Thyroid gland (tissue), 4 donors: Measurements from ENCODE around the gene PODXL. TPM values are rescaled to one million over a fixed set of nuclear protein-coding genes. Genes with fewer than 3 reads are reported as not detected.

Experiments
- DNase-seq, 2 donors: peaks; one replicate each; pipeline ENCODE4 v3.0.0-alpha.2; 2019
- H3K27ac ChIP-seq, 3 donors: fragments of 200-600 bp; sonication (generic); 1 replicate in 2 of 3; 2 replicates in 1 of 3; pipeline ENCODE4 v1.5.1; 2016 to 2019; ENCODE audit warnings: mild to moderate bottlenecking in 1 of 3, moderate library complexity in 1 of 3
- H3K27me3 ChIP-seq: fragments of 200-600 bp; sonication (generic); one replicate; pipeline ENCODE4 v1.5.1; 2019
- H3K36me3 ChIP-seq, 2 donors: fragments of 200-600 bp; sonication (generic); one replicate each; pipeline ENCODE4 v1.5.1; 2016 to 2019
- H3K4me1 ChIP-seq, 2 donors: fragments of 200-600 bp; sonication (generic); one replicate each; pipeline ENCODE4 v1.5.1; 2017 to 2019
- H3K4me3 ChIP-seq, 3 donors: fragments of 200-600 bp; sonication (generic); replicated peaks in 1 of 3; 1 replicate in 2 of 3; 2 replicates in 1 of 3; pipeline ENCODE4 v1.5.1; 2016; ENCODE audit warnings: mild to moderate bottlenecking in 1 of 3
- H3K9me3 ChIP-seq: fragments of 200-600 bp; sonication (generic); one replicate; pipeline ENCODE4 v1.5.1; 2017
- POLR2A ChIP-seq, 2 donors: fragments of 450-650 bp; IDR thresholded peaks; one replicate each; pipeline ENCODE4 v1.6.1; 2017; ENCODE audit warnings: antibody characterized with exemption in 2 of 2, mild to moderate bottlenecking in 2 of 2, moderate library complexity in 1 of 2
- WGBS, 2 donors: methylation state at CpG; one replicate each; pipeline ENCODE4 v1.1.5; 2017; 5-methylcytosine and 5-hydroxymethylcytosine counted together
- intact Hi-C: fragments of 100-400 bp; cut with DNase I; formaldehyde crosslinking; loops from one replicate; pipeline ENCODE4 v1.15.1; 2023
- total RNA-seq, 4 donors: library from RNA; depleted of rRNA; stranded (reverse); fragments of >200 nt; gene quantifications; one replicate each; pipeline ENCODE4 v1.2.3, GENCODE V29; 2016
- TF ChIP-seq, protein P1 (sequence below), 6 experiments: fragments of 200-600 bp in 3 of 6; fragments of 450-650 bp in 3 of 6; sonication (generic) in 3 of 6; IDR thresholded peaks; one replicate each; pipeline ENCODE4 v1.5.1; 2016 to 2019; ENCODE audit warnings: antibody characterized with exemption in 6 of 6, mild to moderate bottlenecking in 2 of 6, inconsistent platforms in 1 of 6, moderate library complexity in 1 of 6

The PODXL gene
- total RNA-seq, 4 donors from 2014 or later = 47.7 to 125 (median 56.3) TPM

- H3K36me3 ChIP-seq = no peaks in the 10 kb centered on the region
- 87 to 91% methylated on average over 3 of the region's 3 CpGs for WGBS, 2 donors
- no peaks in the 10 kb centered on the region for H3K9me3 ChIP-seq
- peaks cover 0 to 19% of the 10 kb centered on the region in 2 donors for H3K4me1 ChIP-seq
- no peak overlapping the region for H3K4me3 ChIP-seq
- TF ChIP-seq, protein P1, sequence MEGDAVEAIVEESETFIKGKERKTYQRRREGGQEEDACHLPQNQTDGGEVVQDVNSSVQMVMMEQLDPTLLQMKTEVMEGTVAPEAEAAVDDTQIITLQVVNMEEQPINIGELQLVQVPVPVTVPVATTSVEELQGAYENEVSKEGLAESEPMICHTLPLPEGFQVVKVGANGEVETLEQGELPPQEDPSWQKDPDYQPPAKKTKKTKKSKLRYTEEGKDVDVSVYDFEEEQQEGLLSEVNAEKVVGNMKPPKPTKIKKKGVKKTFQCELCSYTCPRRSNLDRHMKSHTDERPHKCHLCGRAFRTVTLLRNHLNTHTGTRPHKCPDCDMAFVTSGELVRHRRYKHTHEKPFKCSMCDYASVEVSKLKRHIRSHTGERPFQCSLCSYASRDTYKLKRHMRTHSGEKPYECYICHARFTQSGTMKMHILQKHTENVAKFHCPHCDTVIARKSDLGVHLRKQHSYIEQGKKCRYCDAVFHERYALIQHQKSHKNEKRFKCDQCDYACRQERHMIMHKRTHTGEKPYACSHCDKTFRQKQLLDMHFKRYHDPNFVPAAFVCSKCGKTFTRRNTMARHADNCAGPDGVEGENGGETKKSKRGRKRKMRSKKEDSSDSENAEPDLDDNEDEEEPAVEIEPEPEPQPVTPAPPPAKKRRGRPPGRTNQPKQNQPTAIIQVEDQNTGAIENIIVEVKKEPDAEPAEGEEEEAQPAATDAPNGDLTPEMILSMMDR (IDR thresholded peaks at IDR 0.05) = no peak
- TF ChIP-seq POLR2A (IDR thresholded peaks at IDR 0.05) = no peak
- intact Hi-C loops = no loop called here
- DNase-seq = no peak
- H3K27me3 ChIP-seq = no peaks in the 10 kb centered on the region
- H3K27ac ChIP-seq = peak overlapping the region in 1 of 3 donors; percentile 35
Observed at GRCh38 chr7:131501422-131501821, 55.0 kb downstream of the PODXL start.

DNA sequence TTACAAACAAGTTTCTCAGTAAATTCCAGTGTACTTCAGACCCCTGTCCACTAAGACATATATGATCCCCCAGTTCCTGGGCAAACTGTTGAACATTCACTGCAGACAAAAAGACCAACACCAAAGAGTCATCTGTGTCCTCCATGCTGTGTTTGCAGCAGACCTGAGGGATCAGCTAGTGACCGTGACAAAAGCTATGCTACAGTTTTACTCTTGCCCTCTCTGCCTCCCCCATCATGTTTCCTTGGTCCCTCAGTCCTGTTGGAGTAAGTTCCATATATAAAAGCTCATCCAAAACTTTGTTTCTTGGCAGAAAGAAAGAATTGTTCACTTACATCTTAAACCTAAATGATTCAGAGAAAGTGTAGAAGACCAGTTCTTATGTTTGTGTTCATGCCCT lies 56.1 kb downstream of the PODXL start:
- intact Hi-C loops = no loop called here
- peaks cover 0 to 19% of the 10 kb centered on the region in 2 donors for H3K4me1 ChIP-seq
- H3K36me3 ChIP-seq = no peaks in the 10 kb centered on the region
- H3K9me3 ChIP-seq = no peaks in the 10 kb centered on the region
- no peak overlapping the region for H3K27ac ChIP-seq
- H3K27me3 ChIP-seq = no peaks in the 10 kb centered on the region
- DNase-seq = no peak
- 93 to 96% methylated on average over 1 of the region's 1 CpG for WGBS, 2 donors
- no peak overlapping the region for H3K4me3 ChIP-seq
- TF ChIP-seq, protein P1 (IDR thresholded peaks at IDR 0.05) = no peak
- TF ChIP-seq POLR2A (IDR thresholded peaks at IDR 0.05) = no peak

DNA sequence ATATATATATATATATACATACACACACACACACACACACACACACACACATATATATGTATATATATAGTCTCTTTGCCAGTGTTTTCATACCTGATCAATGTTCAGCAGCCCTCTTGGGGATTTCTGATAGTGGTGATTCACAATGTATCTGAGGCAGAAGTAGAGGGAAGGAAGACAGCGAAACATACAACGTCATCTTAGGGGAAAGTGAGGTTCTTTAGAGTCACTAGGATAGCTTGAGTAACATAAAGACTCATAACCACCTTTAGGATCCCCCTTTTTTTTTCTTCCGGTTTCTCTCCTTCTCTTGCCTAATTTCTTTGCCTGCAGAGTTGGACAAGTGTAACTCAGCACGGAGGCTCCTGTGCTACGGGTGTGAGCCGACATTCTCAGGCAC lies 56.6 kb downstream of the PODXL start:
- intact Hi-C loops = no loop called here
- Histone ChIP-seq H3K9me3 (no peaks in the 10 kb centered on the region), H3K4me1 (peaks cover 0 to 19% of the 10 kb centered on the region in 2 donors), H3K36me3 (no peaks in the 10 kb centered on the region), H3K27me3 (no peaks in the 10 kb centered on the region), H3K4me3 (no peak overlapping the region), H3K27ac (no peak overlapping the region)
- no peak for DNase-seq
- TF ChIP-seq POLR2A (IDR thresholded peaks at IDR 0.05) = no peak
- TF ChIP-seq, protein P1 (IDR thresholded peaks at IDR 0.05) = no peak
- 93 to 97% methylated on average over 6 of the region's 6 CpGs for WGBS, 2 donors

DNA sequence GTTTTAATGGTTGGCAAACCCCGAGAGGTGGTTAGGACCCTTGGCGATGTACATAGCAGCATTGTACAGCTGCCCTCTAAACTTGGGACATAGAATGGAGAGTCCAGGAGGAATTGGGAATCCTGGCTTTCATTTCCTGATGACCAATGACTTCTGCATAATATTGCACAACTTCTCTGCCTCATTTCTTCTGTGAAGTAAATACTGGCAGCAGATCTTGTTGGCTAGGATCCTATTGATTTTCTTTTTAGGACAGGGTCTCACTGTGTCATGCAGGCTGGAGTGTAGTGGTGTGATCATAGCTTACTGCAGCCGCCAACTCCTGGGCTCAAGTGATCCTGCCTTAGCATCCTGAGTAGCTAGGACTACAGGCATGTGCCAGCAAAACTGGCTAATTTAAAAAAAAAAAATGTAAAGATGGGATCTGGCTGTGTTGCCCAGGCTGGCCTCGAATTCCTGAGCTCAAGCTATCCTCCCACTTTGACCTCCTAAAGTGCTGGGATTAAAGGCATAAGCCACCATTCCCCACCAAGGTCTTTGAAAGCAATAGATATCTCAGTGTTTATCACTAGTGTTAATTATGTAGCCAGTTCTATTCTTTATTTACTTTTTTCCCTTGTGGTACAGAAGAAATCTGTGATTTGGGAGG lies 58.1 kb downstream of the PODXL start:
- 85 to 89% methylated on average over 4 of the region's 4 CpGs for WGBS, 2 donors
- no peak for DNase-seq
- no peaks in the 10 kb centered on the region for H3K36me3 ChIP-seq
- intact Hi-C loops = no loop called here
- H3K27me3 ChIP-seq = no peaks in the 10 kb centered on the region
- H3K4me3 ChIP-seq = no peak overlapping the region
- peak overlapping the region in 1 of 3 donors; percentile 38 for H3K27ac ChIP-seq
- H3K4me1 ChIP-seq = peaks cover 0 to 15% of the 10 kb centered on the region in 2 donors
- TF ChIP-seq, protein P1 (IDR thresholded peaks at IDR 0.05) = no peak
- no peak for TF ChIP-seq POLR2A (IDR thresholded peaks at IDR 0.05)
- H3K9me3 ChIP-seq = no peaks in the 10 kb centered on the region

GRCh38 chr7:131497454-131497853 lies 59.0 kb downstream of the PODXL start:
- Histone ChIP-seq H3K27me3 (no peaks in the 10 kb centered on the region), H3K9me3 (no peaks in the 10 kb centered on the region), H3K4me1 (peaks cover 0 to 6% of the 10 kb centered on the region in 2 donors), H3K4me3 (no peak overlapping the region), H3K27ac (no peak overlapping the region), H3K36me3 (no peaks in the 10 kb centered on the region)
- DNase-seq = no peak
- WGBS, 2 donors = 67 to 80% methylated on average over 7 of the region's 7 CpGs
- intact Hi-C loops = no loop called here
- TF ChIP-seq, protein P1 (IDR thresholded peaks at IDR 0.05) = no peak
- TF ChIP-seq POLR2A (IDR thresholded peaks at IDR 0.05) = no peak
